HS-5 (cell line): ENCODE data around the gene ZNF563.
"Not testable (repeated sequence)": the region's sequence is repeated elsewhere in the genome, so short reads cannot be mapped to it uniquely, and the experiment has no call there.

Experiments
- DNase-seq: peaks from one replicate; pipeline ENCODE4 v3.0.0-alpha.2; 2012; ENCODE audit warnings: low read depth

The ZNF563 gene

DNA sequence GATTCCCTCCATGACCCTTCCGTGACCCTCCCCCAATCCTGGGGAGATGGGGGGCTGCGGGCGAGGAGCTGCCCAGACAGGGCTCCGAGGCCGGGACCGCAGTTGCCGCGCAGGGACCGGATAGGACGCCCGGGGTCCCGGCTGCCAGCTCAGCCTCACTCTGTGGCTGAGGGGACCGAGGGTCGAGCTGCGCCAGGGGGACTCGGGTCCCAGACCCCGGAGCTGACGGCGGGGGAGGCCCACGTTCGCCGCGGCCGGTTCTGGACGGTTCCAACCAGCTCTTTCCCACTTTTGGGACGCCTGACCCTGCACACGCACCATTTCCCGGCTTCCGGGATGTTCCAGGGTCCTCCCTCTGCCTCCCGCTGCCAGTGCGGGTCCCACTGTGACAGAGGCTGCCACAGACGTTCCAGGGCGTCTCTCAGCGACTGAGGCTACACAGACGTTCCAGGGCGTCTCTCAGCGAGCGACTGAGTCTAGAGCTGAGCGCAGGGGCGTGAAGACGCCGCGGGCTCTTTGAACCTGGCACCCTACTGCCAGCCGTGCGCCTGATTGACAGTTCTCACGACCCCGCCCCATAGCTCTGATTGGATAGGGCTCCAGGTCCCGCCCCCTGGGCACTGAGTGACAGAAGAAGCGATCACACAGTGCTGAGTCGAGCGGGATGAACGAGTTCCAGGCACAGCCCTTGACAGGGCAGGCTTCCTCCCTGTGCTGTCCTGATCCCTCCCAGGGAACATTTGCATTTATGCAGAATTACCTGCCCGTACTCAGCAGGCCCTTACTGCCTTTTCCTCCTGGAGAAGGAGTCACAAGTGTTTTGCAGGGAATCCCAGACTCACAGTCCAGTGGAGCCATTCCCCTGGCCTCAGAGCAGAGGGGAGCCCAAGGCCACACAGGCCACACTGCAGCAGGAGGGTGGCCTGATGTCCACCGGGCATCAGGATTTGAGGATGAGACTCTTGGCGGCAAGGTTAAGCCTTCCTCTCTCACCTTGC lies at the start of gene ZNF563:
Gene ZNF563 (minus strand): TSS at position 472 of the 998 bp plus-strand sequence. CDS start 151 bp downstream, at position 321.
- DNase-seq: peak; percentile 75

DNA sequence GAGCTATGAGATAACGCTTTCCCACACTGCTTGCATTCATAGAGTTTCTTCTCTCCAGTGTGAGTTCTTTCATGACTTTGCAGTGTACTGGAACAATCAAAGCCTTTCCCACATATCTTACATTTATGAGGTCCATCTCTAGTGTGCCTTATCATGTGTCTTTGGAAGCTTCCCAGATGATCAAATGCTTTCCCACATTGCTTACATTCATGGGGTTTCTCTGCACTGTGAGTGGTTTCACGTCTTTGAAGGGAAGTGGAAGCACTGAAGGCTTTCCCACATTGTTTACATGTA lies 47.0 kb upstream of the ZNF563 start:
- no peak for DNase-seq

DNA sequence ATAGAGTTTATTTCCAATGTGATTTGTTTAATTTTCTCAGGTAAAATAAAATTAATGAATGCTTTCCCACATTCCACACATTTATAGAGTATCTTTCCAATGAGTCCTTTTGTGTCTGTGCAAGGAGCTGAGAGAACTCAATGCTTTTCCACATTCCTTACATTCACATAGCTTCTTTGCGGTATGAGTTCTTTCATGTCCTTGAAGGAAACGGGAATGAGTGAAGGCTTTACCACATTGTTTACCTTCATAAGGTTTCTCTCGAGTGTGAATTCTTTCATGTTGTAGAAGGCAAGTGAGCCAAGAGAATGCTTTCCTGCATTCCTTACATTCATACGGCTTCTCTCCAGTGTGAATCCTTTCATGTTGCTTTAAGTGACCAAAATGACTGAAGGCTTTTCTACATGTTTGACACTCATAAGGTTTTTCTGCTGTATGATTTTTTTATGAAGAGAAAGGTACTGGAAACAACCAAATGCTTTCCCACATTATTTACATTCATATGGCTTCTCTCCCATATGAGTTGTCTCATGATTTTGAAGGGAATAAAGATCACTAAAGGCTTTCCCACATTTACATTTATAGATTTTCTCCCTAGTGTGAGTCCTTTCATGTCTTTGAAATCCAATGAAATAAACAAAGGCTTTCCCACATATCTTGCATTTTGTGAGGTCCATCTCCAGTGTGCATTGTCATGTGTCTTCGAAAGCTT lies 46.5 kb upstream of the ZNF563 start:
- no peak for DNase-seq

DNA sequence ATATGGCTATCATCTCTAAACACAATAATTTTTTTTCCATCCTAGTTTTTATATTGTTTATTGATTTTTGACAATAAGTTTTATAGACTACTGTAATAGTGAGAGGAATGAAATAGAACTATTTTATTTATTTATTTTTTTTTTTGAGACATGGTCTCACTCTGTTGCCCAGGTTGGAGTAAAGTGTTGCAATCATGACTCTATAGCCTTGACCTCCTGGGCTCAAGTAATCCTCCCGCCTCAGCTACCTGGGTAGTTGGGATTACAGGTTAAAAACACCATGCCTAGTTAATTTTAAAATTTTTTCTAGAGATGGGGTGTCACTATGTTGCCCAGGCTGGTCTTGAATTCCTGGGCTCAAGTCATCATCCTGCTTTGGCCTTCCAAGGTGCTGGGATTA lies 40.6 kb upstream of the ZNF563 start:
- no peak for DNase-seq

DNA sequence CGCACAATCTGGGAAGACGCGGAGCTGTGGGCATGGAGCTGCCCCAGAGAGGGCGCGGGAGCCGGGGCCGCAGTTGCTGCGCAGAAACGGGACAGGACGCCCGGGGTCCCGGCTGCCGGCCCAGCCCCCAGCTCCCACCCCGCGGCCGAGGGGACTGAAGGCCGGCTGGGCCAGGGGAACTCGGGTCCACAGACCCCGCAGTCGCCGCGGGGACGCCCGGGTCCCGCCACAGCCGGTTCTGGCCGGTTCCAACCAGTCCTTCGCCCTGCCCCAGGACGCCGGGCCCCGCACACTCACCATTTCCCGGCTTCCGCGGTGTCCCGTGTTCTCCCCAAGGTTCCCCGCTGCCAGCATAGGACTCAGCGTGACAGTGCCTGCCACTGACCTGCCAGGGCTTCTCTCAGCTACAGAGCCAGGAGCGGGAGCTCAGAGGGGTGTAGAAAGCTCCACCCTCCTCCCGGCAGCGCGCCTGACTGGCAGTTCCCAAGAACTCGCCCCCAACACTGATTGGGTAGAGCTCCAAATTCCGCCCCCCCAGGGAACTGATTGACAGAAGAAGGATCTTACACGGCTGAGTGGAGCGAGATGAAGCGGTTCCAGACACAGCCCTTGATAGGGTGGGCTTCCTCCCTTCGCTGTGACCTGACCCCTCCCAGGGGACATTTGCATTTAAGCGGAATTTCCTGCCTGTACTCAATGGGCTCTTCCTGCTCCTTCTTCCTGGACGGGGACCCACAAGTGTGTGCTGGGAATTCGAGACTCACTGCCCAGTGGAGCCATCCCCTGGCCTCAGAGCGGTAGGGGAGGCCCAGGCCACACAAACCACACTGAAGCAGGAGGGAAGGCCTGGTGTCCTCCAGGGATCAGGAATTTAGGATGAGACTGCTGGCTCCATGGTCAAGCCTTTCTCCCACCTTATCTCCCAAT lies 32.1 kb upstream of the ZNF563 start, which contains the start of gene ZNF442:
Gene ZNF442 (minus strand): TSS at position 448 of the 927 bp plus-strand sequence. CDS start 2,052 bp downstream, outside the sequence.
- DNase-seq: peak; percentile 77

DNA sequence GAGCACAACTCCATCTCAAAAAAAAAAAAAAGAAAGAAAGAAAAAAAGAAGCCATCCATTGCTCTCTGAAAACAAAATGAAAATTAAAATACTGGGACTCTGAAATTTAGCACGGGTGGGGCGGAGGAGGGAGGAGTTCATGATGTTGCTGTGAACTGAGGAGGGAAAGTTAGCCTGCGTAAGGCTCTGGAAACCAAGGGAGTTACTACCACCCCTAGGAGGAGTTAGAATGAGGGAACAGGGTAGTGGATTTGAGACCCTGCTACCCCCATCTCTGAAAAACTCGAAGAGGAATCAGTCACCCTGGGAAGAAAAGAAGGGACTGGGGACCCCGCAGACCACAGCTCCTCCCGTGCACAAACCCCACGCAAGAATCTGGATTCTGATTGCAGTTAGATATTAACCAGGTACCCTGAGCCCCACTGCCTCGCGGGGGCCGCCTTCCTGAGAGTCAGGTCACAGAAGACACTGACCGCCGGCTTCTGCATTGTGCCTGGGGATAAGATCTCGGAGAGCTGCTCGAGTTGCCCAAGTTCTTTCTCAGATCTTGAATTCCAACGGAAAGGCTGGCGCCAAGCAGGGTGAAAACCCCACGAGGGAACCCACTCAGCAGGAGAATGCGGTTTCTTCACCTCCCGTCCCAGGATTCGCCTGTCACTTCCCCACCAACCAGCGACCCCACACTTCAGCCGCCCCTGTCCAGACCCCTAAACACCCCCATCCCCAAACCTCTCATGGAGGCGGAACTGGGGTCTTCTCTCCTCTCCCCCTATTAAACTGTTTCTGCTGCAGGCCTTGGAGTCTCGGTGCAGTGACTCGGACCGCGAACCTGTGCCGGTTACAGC lies 31.2 kb upstream of the ZNF563 start:
- no peak for DNase-seq

DNA sequence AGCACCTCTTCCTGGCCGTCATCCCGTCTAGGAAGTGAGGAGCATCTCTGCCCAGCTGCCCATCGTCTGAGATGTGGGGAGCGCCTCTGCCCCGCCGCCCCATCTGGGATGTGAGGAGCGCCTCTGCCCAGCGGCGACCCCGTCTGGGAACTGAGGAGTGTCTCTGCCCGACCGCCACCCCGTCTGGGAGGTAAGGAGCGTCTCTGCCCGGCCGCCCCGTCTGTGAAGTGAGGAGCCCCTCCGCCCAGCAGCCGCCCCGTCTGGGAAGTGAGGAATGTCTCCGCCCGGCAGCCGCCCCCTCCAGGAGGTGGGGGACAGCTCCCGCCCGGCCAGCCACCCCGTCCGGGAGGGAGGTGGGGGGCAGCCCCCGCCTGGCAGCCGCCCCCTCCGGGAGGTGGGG lies 28.8 kb upstream of the ZNF563 start:
- DNase-seq: not testable (repeated sequence)

DNA sequence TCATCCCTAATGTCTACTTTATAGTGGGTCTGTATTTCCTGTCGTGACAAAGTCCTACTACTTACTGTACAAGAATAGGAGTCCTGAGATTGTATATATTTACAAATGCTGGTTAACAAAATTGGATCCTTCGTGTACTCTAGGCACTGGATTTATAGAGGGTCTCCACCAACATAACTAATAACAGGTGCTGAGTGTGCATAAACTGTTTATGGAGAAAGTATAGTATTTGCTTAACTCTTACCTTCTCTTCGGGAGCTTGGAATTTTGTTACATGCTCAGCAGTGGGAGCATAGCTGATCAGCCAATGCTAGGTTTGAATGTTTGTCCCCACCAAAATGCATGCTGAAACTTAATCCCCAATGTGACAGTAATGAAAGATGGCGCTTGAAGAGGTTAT lies 19.9 kb upstream of the ZNF563 start:
- no peak for DNase-seq

DNA sequence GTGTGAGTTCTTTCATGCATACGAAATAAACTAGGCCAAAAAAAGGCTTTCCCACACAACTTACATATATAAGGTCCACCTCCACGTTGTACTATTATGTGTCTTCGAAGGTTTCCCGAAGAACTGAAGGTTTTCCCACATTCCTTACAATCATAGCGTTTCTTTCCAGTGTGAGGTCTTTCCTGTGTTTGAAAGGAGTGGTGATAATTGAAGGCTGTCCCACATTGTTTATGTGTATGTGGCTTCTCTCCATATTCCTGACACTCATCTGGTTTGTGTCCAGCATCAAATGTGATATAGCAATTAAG lies 17.4 kb upstream of the ZNF563 start:
- DNase-seq: no peak

DNA sequence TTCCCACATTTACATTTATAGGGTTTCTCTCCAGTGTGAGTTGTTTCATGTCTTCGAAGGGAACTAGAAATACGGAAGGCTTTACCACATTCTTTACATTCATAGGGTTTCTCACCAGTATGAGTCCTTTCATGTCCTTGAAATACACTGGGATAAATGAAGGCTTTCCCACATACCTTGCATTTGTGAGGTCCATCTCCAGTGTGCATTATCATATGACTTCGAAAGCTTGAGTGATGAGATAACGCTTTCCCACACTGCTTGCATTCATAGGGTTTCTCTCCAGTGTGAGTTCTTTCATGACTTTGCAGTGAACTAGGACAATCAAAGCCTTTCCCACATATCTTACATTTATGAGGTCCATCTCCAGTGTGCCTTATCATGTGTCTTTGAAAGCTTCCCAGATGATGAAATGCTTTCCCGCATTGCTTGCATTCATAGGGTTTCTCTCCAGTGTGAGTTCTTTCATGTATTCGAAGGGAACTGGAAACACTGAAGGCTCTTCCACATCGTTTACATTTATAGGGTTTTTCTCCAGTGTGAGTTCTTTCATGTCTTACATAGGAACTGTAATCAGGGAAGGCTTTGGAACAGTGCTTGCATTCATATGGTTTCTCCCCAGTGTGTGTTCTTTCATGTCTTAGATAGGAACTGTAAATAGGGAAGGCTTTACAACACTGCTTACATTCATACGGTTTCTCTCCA lies 16.9 kb upstream of the ZNF563 start:
- no peak for DNase-seq

DNA sequence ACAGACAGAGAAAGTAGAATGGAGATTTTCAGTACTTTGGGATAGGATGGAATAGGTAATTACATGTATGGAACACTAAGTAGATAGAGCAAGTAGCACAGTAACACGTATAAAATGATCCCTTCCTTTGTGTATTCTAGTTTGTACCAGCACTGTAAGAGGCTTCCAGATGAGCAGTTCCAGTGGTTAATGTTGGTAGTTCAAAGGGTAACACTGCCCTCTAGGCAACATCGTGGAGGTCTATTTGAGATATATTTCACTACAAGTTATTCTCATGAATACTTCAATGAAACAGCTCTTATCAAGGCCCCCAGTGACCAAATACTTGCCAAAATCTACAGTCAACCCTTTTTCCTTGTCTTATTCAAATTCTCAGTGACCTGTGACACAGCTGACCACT lies 13.5 kb upstream of the ZNF563 start:
- DNase-seq: no peak

DNA sequence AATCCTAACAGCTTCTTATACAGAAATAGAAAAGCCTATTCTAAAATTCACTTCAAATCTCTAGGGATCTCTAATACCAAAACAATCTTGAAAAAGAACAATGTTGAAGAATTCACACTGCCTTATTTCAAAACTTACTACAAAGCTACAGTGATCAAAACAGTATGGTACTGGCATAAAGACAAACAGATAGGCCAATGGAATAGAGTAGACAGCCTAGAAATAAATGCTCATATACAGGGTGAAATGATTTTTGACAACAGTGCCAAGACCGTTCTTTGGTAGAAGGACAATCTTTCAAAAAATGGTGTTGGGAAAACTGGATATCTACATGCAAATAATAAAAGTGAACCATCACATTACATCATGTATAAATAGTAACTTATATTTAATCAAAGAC lies 11.8 kb upstream of the ZNF563 start:
- DNase-seq: no peak

DNA sequence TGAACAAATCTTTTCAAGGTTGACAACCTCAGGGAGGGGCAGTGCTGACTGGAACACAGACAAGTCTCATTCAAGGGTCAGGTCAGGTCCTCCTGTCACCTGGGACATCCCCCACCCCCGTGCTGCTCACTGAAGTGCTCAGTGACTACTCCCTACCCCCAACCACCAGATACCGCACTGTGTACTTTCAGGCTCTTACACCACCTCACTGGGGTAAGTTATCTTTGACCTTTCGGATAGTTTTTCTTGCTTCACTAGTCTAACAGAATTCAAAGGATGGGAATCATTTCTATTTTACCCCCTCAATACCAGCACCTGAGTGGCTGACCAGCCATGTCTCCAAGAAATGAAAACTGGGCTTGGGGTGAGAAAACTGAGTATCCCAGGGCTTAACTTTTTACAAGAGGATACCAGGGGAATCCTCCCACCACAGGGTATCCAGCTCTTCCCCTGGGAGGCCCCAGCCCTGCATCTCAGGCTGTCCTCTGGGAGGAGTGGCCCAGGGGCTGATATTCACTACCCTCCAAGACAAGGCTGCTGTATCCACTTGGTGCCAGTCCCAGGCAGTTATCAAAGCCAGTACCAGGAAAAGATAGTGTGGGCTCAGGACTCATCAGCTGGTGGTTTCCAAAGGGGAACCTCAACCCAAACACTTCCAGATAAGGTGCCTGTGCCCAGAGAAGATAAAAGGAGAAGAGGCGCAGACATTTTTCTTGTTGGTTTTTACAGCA lies 2.1 kb downstream of the ZNF563 start:
- no peak for DNase-seq

DNA sequence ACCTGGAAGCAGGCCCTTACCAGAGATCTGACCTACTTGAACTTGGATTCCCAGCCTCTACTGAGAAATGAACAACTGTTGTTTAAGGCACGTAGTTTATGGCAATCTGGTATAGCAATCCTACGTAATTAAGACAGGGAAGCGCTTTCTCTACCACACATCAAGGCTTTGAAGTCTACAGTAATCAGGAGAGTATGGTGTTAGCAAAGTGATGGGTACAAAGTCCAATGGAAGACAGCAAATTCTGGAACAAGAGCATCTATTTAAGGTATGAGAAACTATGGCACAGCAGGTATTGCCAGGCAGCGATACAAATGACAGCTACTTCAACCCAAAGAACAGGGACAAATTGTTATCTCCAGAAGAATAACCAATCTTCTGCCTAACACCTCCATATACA lies 3.1 kb downstream of the ZNF563 start:
- DNase-seq: no peak

DNA sequence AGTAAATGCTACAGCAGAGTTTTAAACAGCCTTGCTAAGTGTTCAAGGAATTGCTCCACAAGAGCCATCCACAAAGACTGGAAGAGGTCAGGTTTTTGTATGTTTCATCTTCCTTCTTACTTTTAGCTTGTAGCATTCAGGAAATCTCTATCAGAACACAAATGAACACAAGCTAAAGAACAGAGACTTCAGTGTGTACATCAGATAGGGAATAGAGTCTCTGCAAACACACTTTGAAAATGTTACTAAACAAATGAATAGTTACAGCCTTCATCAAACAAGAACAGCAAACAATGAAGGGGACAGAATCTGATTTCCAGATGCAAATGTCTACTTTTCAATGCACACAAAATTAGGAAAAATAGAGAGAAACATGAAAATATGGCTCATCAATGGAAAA lies 7.7 kb downstream of the ZNF563 start:
- no peak for DNase-seq

DNA sequence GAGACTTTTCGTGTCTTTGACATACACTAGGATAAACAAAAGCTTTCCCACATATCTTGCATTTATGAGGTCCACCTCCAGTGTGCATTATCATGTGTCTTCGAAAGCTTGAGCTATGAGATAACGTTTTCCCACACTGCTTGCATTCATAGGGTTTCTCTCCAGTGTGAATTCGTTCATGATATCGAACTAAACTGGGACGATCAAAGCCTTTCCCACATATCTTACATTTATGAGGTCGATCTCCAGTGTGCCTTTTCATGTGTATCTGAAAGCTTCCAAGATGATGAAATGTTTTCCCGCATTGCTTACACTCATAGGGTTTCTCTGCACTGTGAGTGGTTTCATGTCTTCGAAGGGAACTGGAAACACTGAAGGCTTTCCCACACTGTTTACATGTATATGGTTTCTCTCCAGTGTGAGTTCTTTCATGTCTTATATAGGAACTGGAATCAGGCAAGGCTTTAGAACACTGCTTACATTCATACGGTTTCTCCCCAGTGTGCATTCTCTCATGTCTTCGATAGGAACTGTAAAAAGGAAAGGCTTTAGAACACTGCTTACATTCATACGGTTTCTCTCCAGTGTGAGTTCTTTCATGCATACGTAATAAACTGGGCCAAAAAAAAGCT lies 14.5 kb downstream of the ZNF563 start:
- no peak for DNase-seq

DNA sequence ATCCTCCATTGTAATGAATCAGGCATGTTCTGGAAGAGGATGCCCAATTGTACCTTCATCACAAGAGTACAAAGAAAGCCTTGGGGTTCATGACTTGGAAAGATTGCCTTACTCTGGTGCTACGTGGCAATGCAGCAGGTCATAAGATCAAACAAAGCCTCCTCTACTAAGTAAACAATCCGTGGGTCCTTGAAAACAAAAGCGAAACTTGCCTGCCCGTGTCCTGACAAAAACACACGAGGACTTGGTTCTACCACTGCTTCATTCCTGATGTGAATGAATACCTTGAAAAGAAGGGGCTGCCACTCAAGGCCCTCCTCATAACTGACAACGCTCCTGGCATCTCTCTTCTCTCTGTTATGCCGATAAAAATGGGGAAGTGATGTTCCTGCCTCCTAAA lies 18.9 kb downstream of the ZNF563 start:
- DNase-seq: no peak

DNA sequence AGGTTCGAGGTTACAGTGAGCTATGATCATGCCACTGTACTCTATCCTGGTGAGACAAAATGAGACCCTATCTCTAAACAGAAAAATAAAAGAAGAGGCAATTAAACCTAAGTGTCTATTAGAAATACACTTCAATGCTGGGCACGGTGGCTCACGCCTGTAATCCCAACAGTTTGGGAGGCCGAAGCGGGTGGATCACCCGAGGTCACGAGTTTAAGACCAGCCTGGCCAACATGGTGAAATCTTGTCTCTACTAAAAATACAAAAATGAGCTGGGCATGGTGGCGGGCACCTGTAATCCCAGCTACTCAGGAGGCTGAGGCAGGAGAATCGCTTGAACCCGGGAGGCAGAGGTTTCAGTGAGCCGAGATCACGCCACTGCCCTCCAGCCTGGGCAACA lies 24.5 kb downstream of the ZNF563 start:
- DNase-seq: not testable (repeated sequence)

DNA sequence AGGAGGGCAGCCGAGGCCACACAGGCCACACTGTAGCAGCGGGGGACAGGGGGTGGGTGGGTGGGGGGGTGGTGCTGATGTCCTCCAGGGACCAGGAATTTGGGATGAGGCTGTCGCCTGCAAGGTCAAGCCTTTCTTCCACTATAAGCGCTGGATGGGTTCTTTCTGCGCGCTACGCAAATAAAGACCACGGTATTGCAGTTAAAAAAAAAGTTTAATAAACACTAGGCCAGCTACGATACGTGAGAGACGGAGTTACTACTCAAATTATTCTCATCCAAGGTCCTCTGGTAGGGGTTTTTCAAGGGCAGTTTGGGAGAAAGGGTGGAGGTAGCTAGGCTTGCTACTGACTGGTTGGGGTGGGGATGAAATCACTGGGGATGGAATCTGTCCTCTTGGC lies 38.2 kb downstream of the ZNF563 start:
- DNase-seq: no peak
